ENCODE measurements around the gene GDF15.

- no peak for TF ChIP-seq MYC (IDR thresholded peaks at IDR 0.05; ENCODE audit: low read depth, low read length)
- TF ChIP-seq, protein P1, sequence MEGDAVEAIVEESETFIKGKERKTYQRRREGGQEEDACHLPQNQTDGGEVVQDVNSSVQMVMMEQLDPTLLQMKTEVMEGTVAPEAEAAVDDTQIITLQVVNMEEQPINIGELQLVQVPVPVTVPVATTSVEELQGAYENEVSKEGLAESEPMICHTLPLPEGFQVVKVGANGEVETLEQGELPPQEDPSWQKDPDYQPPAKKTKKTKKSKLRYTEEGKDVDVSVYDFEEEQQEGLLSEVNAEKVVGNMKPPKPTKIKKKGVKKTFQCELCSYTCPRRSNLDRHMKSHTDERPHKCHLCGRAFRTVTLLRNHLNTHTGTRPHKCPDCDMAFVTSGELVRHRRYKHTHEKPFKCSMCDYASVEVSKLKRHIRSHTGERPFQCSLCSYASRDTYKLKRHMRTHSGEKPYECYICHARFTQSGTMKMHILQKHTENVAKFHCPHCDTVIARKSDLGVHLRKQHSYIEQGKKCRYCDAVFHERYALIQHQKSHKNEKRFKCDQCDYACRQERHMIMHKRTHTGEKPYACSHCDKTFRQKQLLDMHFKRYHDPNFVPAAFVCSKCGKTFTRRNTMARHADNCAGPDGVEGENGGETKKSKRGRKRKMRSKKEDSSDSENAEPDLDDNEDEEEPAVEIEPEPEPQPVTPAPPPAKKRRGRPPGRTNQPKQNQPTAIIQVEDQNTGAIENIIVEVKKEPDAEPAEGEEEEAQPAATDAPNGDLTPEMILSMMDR (IDR thresholded peaks at IDR 0.05; ENCODE audit: low read depth, low read length) = no peak
Observed at GRCh38 chr19:18350490-18350889, 35.5 kb upstream of the GDF15 start.

All from NB4 (cell line).